ENCODE results near the gene SKAP1.
A peak's percentile ranks its signal among the peaks of the same experiment; 100 is the strongest.
"Not testable (repeated sequence)": the region's sequence is repeated elsewhere in the genome, so short reads cannot be mapped to it uniquely, and the experiment has no call there.

The SKAP1 gene

DNA sequence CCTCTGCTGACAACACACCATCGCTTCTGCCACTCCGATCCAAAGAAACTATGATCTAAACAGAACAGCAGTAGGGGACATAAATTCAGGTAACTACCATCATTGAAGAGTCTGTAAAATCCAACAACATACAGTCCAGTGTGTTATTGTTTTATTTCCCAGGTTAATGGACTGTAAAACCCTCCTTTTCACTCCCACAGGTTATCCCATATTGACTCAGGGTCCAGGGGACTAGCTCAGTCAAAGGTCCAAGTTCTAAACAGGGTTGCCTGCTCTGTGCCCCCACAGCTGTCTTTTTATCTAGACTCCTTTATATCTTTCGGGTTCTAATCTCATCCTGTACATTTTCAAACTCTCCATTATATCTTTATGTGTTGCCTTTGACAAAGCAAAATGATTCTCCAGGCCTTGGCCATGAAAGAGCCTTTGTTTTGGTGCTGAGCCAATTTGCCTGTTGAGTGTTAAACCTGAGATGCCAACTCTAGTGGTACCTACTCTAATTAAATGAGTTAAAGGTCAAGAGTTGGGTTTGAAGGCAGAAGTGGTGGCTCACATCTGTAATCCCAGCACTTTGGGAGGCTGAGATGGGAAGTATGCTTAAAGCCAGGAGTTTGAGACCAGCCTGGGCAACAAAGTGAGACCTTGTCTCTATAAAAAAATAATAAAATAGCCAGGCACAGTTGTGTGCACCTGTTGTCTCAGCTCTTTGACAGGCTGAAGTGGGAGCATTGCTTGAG lies 242.0 kb downstream of the SKAP1 start:
- Histone ChIP-seq H3K4me2 (ENCODE audit: low read depth, low read length, poor library complexity, severe bottlenecking) (no peak overlapping the region), H3K9me2 (replicated peaks; ENCODE audit: low read depth, low read length) (no peaks in the 10 kb centered on the region), H4K20me1 (ENCODE audit: insufficient read depth, low read length, poor library complexity, severe bottlenecking) (no peaks in the 10 kb centered on the region), H3K27me3 (ENCODE audit: insufficient read depth, low read length, poor library complexity, severe bottlenecking) (peaks cover 17% of the 10 kb centered on the region), H2AFZ (ENCODE audit: low read length) (no peak overlapping the region), H3K36me3 (ENCODE audit: insufficient read depth, low read length) (no peaks in the 10 kb centered on the region), H3K9ac (ENCODE audit: low read depth, low read length, poor library complexity, severe bottlenecking) (no peak overlapping the region), H3K4me1 (ENCODE audit: insufficient read depth, low read length, poor library complexity, severe bottlenecking) (peaks cover 8% of the 10 kb centered on the region), H3K9me3 (ENCODE audit: insufficient read depth, low read depth, low read length) (no peaks in the 10 kb centered on the region), H3F3A (ENCODE audit: low read depth) (no peaks in the 10 kb centered on the region), H3K4me3 (ENCODE audit: low read length, poor library complexity, severe bottlenecking) (no peak overlapping the region), H3K79me2 (ENCODE audit: insufficient read depth, low read length) (no peaks in the 10 kb centered on the region)
- TF ChIP-seq EZH2phosphoT487 (IDR thresholded peaks at IDR 0.05; ENCODE audit: borderline replicate concordance), result no peak
- TF ChIP-seq CTCF (conservative IDR thresholded peaks at IDR 0.05; ENCODE audit: low read length), result no peak

GRCh38 chr17:48186317-48186716 lies 243.7 kb downstream of the SKAP1 start:
- not testable (repeated sequence) for H3K4me2 ChIP-seq (ENCODE audit: low read depth, low read length, poor library complexity, severe bottlenecking); H3K9me3 ChIP-seq (ENCODE audit: insufficient read depth, low read depth, low read length); H3K9ac ChIP-seq (ENCODE audit: low read depth, low read length, poor library complexity, severe bottlenecking); H3K4me3 ChIP-seq (ENCODE audit: low read length, poor library complexity, severe bottlenecking); H4K20me1 ChIP-seq (ENCODE audit: insufficient read depth, low read length, poor library complexity, severe bottlenecking); H3K9me2 ChIP-seq (replicated peaks; ENCODE audit: low read depth, low read length); H3K4me1 ChIP-seq (ENCODE audit: insufficient read depth, low read length, poor library complexity, severe bottlenecking); H3F3A ChIP-seq (ENCODE audit: low read depth); H3K27me3 ChIP-seq (ENCODE audit: insufficient read depth, low read length, poor library complexity, severe bottlenecking); H3K79me2 ChIP-seq (ENCODE audit: insufficient read depth, low read length); H3K36me3 ChIP-seq (ENCODE audit: insufficient read depth, low read length); H2AFZ ChIP-seq (ENCODE audit: low read length)

- Histone ChIP-seq H3K4me2 (ENCODE audit: low read depth, low read length, poor library complexity, severe bottlenecking) (no peak overlapping the region), H4K20me1 (ENCODE audit: insufficient read depth, low read length, poor library complexity, severe bottlenecking) (no peaks in the 10 kb centered on the region), H3K4me3 (ENCODE audit: low read length, poor library complexity, severe bottlenecking) (no peak overlapping the region), H3K9ac (ENCODE audit: low read depth, low read length, poor library complexity, severe bottlenecking) (no peak overlapping the region), H3K9me3 (ENCODE audit: insufficient read depth, low read depth, low read length) (no peaks in the 10 kb centered on the region), H3K27me3 (ENCODE audit: insufficient read depth, low read length, poor library complexity, severe bottlenecking) (no peaks in the 10 kb centered on the region), H3K36me3 (ENCODE audit: insufficient read depth, low read length) (no peaks in the 10 kb centered on the region), H3K9me2 (replicated peaks; ENCODE audit: low read depth, low read length) (no peaks in the 10 kb centered on the region), H3K4me1 (ENCODE audit: insufficient read depth, low read length, poor library complexity, severe bottlenecking) (no peaks in the 10 kb centered on the region), H3K79me2 (ENCODE audit: insufficient read depth, low read length) (no peaks in the 10 kb centered on the region), H2AFZ (ENCODE audit: low read length) (no peak overlapping the region), H3F3A (ENCODE audit: low read depth) (no peaks in the 10 kb centered on the region)
- no peak for TF ChIP-seq EZH2phosphoT487 (IDR thresholded peaks at IDR 0.05; ENCODE audit: borderline replicate concordance)
- TF ChIP-seq CTCF (conservative IDR thresholded peaks at IDR 0.05; ENCODE audit: low read length), result no peak
These were observed 245.3 kb downstream of the SKAP1 start for GRCh38 chr17:48184721-48185120.

DNA sequence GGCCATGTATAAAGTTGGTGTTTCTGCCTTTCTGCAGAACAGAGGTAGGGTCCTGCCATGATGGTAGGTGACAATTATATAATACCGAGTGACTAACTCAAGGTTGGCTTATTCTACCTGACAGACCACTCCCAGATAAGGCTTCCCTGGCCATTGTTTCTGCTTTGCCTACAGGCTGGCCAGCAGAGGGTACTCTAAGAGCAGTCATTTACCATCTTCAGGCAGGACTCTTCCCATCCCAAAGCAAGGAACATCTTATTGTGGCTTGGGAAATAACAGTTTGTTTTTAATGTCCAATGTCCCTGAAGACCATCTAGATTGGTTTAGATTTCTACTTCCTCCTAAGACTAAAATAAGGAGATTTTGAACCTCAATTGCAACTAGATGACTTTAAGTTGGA lies 248.4 kb downstream of the SKAP1 start:
- no peak overlapping the region for H3K9ac ChIP-seq (ENCODE audit: low read depth, low read length, poor library complexity, severe bottlenecking)

More for the DNA sequence above, 248.4 kb downstream of the SKAP1 start:
- Histone ChIP-seq H3K4me3 (ENCODE audit: low read length, poor library complexity, severe bottlenecking) (no peak overlapping the region), H3K27me3 (ENCODE audit: insufficient read depth, low read length, poor library complexity, severe bottlenecking) (no peaks in the 10 kb centered on the region), H3K4me1 (ENCODE audit: insufficient read depth, low read length, poor library complexity, severe bottlenecking) (peaks cover 7% of the 10 kb centered on the region), H3K9me3 (ENCODE audit: insufficient read depth, low read depth, low read length) (no peaks in the 10 kb centered on the region), H4K20me1 (ENCODE audit: insufficient read depth, low read length, poor library complexity, severe bottlenecking) (no peaks in the 10 kb centered on the region), H3K79me2 (ENCODE audit: insufficient read depth, low read length) (no peaks in the 10 kb centered on the region), H3K4me2 (ENCODE audit: low read depth, low read length, poor library complexity, severe bottlenecking) (no peak overlapping the region), H3K36me3 (ENCODE audit: insufficient read depth, low read length) (no peaks in the 10 kb centered on the region), H2AFZ (ENCODE audit: low read length) (no peak overlapping the region), H3K9me2 (replicated peaks; ENCODE audit: low read depth, low read length) (no peaks in the 10 kb centered on the region), H3F3A (ENCODE audit: low read depth) (no peaks in the 10 kb centered on the region)
- TF ChIP-seq CTCF (conservative IDR thresholded peaks at IDR 0.05; ENCODE audit: low read length), result peak; percentile 78
- TF ChIP-seq EZH2phosphoT487 (IDR thresholded peaks at IDR 0.05; ENCODE audit: borderline replicate concordance), result no peak
